MM.1S (cell line): ENCODE measurements around the gene MBD5.

Source experiments
- CTCF ChIP-seq: fragments of 300-600 bp; sonication (generic); IDR thresholded peaks from 2 replicates; pipeline ENCODE4 v1.5.1; 2016; ENCODE audit warnings: antibody characterized with exemption, low read length, mixed read lengths
- EZH2 ChIP-seq: fragments of 300-600 bp; sonication (generic); optimal IDR thresholded peaks from 2 replicates; pipeline ENCODE3; 2017; ENCODE audit warnings: low read depth, mild to moderate bottlenecking, antibody characterized with exemption, low read length, mixed read lengths
- EZH2phosphoT487 ChIP-seq: fragments of 300-600 bp; sonication (generic); IDR thresholded peaks from 2 replicates; pipeline ENCODE4 v1.6.1; 2018; ENCODE audit warnings: antibody characterized with exemption, low read length

GRCh38 chr2:148049284-148049683, 28.4 kb downstream of the MBD5 start:
- TF ChIP-seq CTCF: no peak
- no peak for TF ChIP-seq EZH2
- TF ChIP-seq EZH2phosphoT487: no peak
